HG02623 (cell line): ENCODE results near the gene STRBP.
A peak's percentile ranks its signal among the peaks of the same experiment; 100 is the strongest.
"Not testable (repeated sequence)": the region's sequence is repeated elsewhere in the genome, so short reads cannot be mapped to it uniquely, and the experiment has no call there.

Experiments used
- ATAC-seq: cut with Tn5 transposase; IDR thresholded peaks from one replicate; pipeline ENCODE4 v1.9.1; 2021; ENCODE audit warnings: moderate library complexity; ENCODE audit not compliant: unreplicated experiment

Gene STRBP

GRCh38 chr9:123200469-123200868 lies 67.9 kb downstream of the STRBP start:
- ATAC-seq = not testable (repeated sequence)

- ATAC-seq = no peak
Observed at GRCh38 chr9:123196124-123196523, 72.3 kb downstream of the STRBP start.

- ATAC-seq = no peak
Observed at GRCh38 chr9:123194023-123194422, 74.4 kb downstream of the STRBP start.

GRCh38 chr9:123191680-123192079 lies 76.7 kb downstream of the STRBP start:
- no peak for ATAC-seq

GRCh38 chr9:123191260-123191659 lies 77.1 kb downstream of the STRBP start:
- no peak for ATAC-seq

- ATAC-seq = no peak
Observed at GRCh38 chr9:123187131-123187530, 81.3 kb downstream of the STRBP start.

GRCh38 chr9:123186029-123186428 lies 82.4 kb downstream of the STRBP start:
- ATAC-seq = not testable (repeated sequence)

GRCh38 chr9:123176949-123177348 lies 91.4 kb downstream of the STRBP start:
- ATAC-seq = no peak

- no peak for ATAC-seq
Observed at GRCh38 chr9:123175854-123176629, 92.3 kb downstream of the STRBP start.

- ATAC-seq = peak; percentile 88
Observed at GRCh38 chr9:123174887-123175518, 93.4 kb downstream of the STRBP start.

- no peak for ATAC-seq
Observed at GRCh38 chr9:123174079-123174478, 94.3 kb downstream of the STRBP start.

GRCh38 chr9:123169926-123170325 lies 98.5 kb downstream of the STRBP start:
- ATAC-seq = no peak

- ATAC-seq = no peak
Observed at GRCh38 chr9:123168586-123168985, 99.8 kb downstream of the STRBP start.

- ATAC-seq = no peak
Observed at GRCh38 chr9:123167474-123167873, 100.9 kb downstream of the STRBP start.

GRCh38 chr9:123165813-123166212 lies 102.6 kb downstream of the STRBP start:
- ATAC-seq = no peak

- ATAC-seq = no peak
Observed at GRCh38 chr9:123164285-123164684, 104.1 kb downstream of the STRBP start.

GRCh38 chr9:123162791-123163345 lies 105.5 kb downstream of the STRBP start:
- ATAC-seq = no peak

- ATAC-seq = no peak
Observed at GRCh38 chr9:123162360-123162759, 106.0 kb downstream of the STRBP start.

GRCh38 chr9:123157221-123157620 lies 111.2 kb downstream of the STRBP start:
- ATAC-seq = no peak

GRCh38 chr9:123150708-123151503 lies 117.5 kb downstream of the STRBP start:
- ATAC-seq = no peak

- ATAC-seq = no peak
Observed at GRCh38 chr9:123149067-123149466, 119.3 kb downstream of the STRBP start.
